ENCODE results near the gene OTOS.

DNA sequence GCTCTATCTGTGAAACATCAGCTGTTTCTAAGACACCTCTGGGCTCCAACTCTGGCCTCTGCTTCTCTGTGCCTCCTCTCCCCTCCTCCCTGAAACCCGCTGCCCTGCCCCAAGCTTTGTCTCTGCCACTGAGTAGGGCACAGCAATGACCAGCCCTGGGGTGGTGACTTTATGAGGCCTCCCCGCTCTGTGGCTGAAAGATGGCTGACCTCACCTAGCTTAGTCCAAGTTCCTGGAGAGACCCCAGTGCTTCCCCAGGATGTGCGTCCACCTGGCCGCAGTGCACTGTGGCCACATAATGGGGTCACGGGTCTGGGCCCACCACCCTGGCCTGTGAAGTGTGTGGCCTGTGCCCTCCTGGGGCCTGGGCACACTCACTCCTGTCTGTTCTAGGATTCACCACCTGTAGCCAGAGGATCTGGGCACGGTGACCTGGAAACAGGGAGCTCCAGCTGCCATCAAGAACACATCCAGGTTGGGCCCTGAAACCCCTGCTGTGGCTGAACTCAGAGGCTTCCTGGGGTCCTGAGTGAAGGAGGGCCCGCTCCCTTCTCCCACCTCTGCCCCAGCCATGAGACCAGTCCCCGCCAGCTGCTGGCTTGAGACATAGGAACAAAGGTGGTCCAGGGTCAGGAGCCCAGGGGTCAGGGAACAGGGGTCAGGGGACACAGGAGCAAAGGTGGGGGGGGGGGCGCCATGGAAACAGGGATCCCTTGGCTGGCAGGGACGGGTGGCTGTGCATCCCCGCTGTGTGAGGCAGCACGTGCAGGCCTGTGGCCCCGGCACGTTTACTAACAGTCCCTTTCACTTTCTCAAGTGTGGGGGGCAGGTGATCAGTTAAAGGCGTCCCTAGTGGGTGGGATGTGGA is 29.3 kb upstream of the OTOS start:
- TF ChIP-seq POLR2A (IDR thresholded peaks at IDR 0.05), result no peak
- TF ChIP-seq, protein P1, sequence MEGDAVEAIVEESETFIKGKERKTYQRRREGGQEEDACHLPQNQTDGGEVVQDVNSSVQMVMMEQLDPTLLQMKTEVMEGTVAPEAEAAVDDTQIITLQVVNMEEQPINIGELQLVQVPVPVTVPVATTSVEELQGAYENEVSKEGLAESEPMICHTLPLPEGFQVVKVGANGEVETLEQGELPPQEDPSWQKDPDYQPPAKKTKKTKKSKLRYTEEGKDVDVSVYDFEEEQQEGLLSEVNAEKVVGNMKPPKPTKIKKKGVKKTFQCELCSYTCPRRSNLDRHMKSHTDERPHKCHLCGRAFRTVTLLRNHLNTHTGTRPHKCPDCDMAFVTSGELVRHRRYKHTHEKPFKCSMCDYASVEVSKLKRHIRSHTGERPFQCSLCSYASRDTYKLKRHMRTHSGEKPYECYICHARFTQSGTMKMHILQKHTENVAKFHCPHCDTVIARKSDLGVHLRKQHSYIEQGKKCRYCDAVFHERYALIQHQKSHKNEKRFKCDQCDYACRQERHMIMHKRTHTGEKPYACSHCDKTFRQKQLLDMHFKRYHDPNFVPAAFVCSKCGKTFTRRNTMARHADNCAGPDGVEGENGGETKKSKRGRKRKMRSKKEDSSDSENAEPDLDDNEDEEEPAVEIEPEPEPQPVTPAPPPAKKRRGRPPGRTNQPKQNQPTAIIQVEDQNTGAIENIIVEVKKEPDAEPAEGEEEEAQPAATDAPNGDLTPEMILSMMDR (IDR thresholded peaks at IDR 0.05), result no peak

Measured in prostate gland (tissue), 2 donors.